ENCODE results near the gene P2RY14.

P2RY14 gene

GRCh38 chr3:151278230-151278629 is at the start of gene P2RY14:
Gene P2RY14 (minus strand): TSS chr3:151278542. CDS start chr3:151214316, 64,226 bp downstream.
- DNase-seq = peak; percentile 43

- no peak for DNase-seq
These were observed 49.3 kb upstream of the P2RY14 start for GRCh38 chr3:151327571-151328198.

GRCh38 chr3:151322511-151322910 is 44.2 kb upstream of the P2RY14 start:
- no peak for DNase-seq

- DNase-seq = no peak
These were observed 43.2 kb upstream of the P2RY14 start for GRCh38 chr3:151321526-151321925.

- DNase-seq = no peak
These were observed 41.8 kb upstream of the P2RY14 start for GRCh38 chr3:151320131-151320530.

GRCh38 chr3:151319628-151320027 is 41.3 kb upstream of the P2RY14 start:
- DNase-seq = peak; percentile 55

- no peak for DNase-seq
These were observed 40.6 kb upstream of the P2RY14 start for GRCh38 chr3:151318991-151319390.

GRCh38 chr3:151318313-151318712 is 40.0 kb upstream of the P2RY14 start:
- DNase-seq = no peak

GRCh38 chr3:151316267-151316991 is 38.1 kb upstream of the P2RY14 start, which contains the start of gene GPR87:
Gene GPR87 (minus strand): TSS chr3:151316820. CDS start chr3:151300100, 16,720 bp downstream.
- peak; percentile 80 for DNase-seq

- DNase-seq = no peak
These were observed 37.5 kb upstream of the P2RY14 start for GRCh38 chr3:151315846-151316245.

- DNase-seq = no peak
These were observed 36.8 kb upstream of the P2RY14 start for GRCh38 chr3:151315136-151315535.

GRCh38 chr3:151314593-151314992 is 36.3 kb upstream of the P2RY14 start:
- no peak for DNase-seq

GRCh38 chr3:151314137-151314536 is 35.8 kb upstream of the P2RY14 start:
- no peak for DNase-seq

GRCh38 chr3:151312972-151313371 is 34.6 kb upstream of the P2RY14 start:
- no peak for DNase-seq

- no peak for DNase-seq
These were observed 31.2 kb upstream of the P2RY14 start for GRCh38 chr3:151309566-151309965.

- peak; percentile 54 for DNase-seq
These were observed 29.5 kb upstream of the P2RY14 start for GRCh38 chr3:151307583-151308488.

- no peak for DNase-seq
These were observed 28.8 kb upstream of the P2RY14 start for GRCh38 chr3:151307131-151307530.

- DNase-seq = peak; percentile 28
These were observed 27.9 kb upstream of the P2RY14 start for GRCh38 chr3:151306168-151306810.

GRCh38 chr3:151305775-151306151 is 27.4 kb upstream of the P2RY14 start:
- DNase-seq = no peak

GRCh38 chr3:151305060-151305774 is 26.9 kb upstream of the P2RY14 start:
- peak; percentile 63 for DNase-seq

GRCh38 chr3:151303751-151304150 is 25.4 kb upstream of the P2RY14 start:
- no peak for DNase-seq

GRCh38 chr3:151301787-151302186 is 23.4 kb upstream of the P2RY14 start:
- peak; percentile 55 for DNase-seq

Data from activated CD4-positive, alpha-beta T cell treated with anti-CD3 and anti-CD28 coated beads, Interleukin-2, amount 50 U/mL, for 16 hours (primary cell).